ENCODE results near the gene PI4KA. TPM values are rescaled to one million over a fixed set of nuclear protein-coding genes. Genes with fewer than 3 reads are reported as not detected.
A peak's percentile ranks its signal among the peaks of the same experiment; 100 is the strongest.

Gene PI4KA
- total and polyA plus RNA-seq, 2 experiments from 2014 or later: 17.1 to 38.1 TPM

DNA sequence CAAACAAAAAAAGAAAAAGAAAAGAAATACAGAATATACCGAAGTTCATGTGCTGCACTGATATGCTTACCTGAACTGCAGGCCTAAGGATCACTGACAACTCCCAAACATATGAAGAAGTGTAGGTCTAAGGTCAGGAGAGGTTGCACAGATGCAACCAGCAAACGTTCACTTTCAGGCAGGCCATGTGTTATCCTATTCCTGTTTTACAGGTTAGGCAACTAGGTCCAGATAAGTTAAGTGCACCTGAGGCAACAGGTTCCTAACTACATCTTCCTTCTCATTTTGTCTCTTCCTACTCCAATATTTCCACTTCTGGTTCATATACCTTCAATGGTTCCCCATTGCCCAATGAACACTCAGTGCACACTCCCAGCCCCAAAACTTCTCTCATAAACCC, 15.1 kb downstream of the PI4KA start:
- H3K27me3 Mint-ChIP-seq (ENCODE audit: insufficient read depth, low read depth, poor library complexity): peaks cover 3% of the 10 kb centered on the region
- Histone ChIP-seq H3K27ac (ENCODE audit: low read depth) (no peak overlapping the region), H4K20me1 (replicated peaks; ENCODE audit: insufficient read depth) (peaks cover 13% of the 10 kb centered on the region)

DNA sequence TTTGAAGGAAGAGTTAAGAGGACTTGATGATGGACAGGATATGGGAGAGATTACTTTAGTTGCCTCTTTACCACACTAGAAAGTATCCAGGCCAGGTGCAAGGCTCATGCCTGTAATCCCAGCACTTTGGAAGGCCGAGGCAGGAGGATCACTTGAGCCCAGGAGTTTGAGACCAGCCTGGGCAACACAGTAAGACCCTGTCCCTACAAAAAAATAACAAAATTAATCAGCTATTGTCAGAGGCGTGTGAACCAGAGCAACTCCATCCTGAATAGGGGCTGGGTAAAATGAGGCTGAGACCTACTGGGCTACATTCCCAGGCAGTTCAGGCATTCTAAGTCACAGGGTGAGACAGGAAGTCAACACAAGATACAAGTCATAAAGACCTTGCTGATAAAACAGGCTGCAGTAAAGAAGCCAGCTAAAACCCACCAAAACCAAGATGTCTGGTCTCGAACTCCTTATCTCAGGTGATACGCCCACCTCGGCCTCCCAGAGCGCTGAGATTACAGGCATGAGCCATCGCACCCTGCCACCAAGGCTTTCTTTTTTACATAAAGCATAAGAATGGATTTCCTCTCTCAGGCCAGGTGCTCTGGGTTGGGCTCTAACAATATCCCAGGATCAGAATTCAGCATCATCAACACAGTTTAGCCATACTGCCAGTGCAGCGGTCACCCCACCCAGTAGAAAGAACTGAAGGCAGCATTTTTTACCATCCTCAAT, 17.8 kb downstream of the PI4KA start:
- Histone ChIP-seq H3K9me2 (ENCODE audit: insufficient read depth) (no peaks in the 10 kb centered on the region), H4K20me1 (replicated peaks; ENCODE audit: insufficient read depth) (no peaks in the 10 kb centered on the region; the same call in 1 of the 2 replicates), H2AFZ (no peak overlapping the region), H3K27ac (ENCODE audit: low read depth) (peak overlapping the region; percentile 18), H3K4me2 (peak overlapping the region; percentile 17), H3K4me1 (ENCODE audit: insufficient read depth) (peaks cover 26% of the 10 kb centered on the region), H3K79me2 (replicated peaks; ENCODE audit: insufficient read depth) (peaks cover 44% of the 10 kb centered on the region), H3K36me3 (ENCODE audit: insufficient read depth) (no peaks in the 10 kb centered on the region), H3F3A (replicated peaks; ENCODE audit: low read depth) (no peaks in the 10 kb centered on the region), H3K27me3 (ENCODE audit: insufficient read depth) (no peaks in the 10 kb centered on the region), H3K4me3 (0 out of 2 replicates have a peak overlapping the region, but pooled peaks have one; percentile 22)
- ATAC-seq (peak; percentile 57), DNase-seq (ENCODE audit: low spot score) (peak; percentile 25)
- H3K36me3 Mint-ChIP-seq (ENCODE audit: low read depth): no peaks in the 10 kb centered on the region
- H3K4me3 Mint-ChIP-seq: no peak overlapping the region; the same call in 2 of the 3 replicates
- peaks cover 3% of the 10 kb centered on the region for H3K27me3 Mint-ChIP-seq (ENCODE audit: insufficient read depth, low read depth, poor library complexity)
- H3K4me1 Mint-ChIP-seq: peaks cover 36% of the 10 kb centered on the region
- TF ChIP-seq EZH2phosphoT487 (IDR thresholded peaks at IDR 0.05; ENCODE audit: unreplicated experiment) (no peak), EZH2 (IDR thresholded peaks at IDR 0.05; ENCODE audit: low read depth, unreplicated experiment) (no peak), JUNB (IDR thresholded peaks at IDR 0.05; ENCODE audit: unreplicated experiment) (no peak), STAT1 (IDR thresholded peaks at IDR 0.05; ENCODE audit: unreplicated experiment) (no peak)
- TF ChIP-seq, protein P1, sequence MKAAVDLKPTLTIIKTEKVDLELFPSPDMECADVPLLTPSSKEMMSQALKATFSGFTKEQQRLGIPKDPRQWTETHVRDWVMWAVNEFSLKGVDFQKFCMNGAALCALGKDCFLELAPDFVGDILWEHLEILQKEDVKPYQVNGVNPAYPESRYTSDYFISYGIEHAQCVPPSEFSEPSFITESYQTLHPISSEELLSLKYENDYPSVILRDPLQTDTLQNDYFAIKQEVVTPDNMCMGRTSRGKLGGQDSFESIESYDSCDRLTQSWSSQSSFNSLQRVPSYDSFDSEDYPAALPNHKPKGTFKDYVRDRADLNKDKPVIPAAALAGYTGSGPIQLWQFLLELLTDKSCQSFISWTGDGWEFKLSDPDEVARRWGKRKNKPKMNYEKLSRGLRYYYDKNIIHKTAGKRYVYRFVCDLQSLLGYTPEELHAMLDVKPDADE (IDR thresholded peaks at IDR 0.05): no peak
- TF ChIP-seq, protein P2, sequence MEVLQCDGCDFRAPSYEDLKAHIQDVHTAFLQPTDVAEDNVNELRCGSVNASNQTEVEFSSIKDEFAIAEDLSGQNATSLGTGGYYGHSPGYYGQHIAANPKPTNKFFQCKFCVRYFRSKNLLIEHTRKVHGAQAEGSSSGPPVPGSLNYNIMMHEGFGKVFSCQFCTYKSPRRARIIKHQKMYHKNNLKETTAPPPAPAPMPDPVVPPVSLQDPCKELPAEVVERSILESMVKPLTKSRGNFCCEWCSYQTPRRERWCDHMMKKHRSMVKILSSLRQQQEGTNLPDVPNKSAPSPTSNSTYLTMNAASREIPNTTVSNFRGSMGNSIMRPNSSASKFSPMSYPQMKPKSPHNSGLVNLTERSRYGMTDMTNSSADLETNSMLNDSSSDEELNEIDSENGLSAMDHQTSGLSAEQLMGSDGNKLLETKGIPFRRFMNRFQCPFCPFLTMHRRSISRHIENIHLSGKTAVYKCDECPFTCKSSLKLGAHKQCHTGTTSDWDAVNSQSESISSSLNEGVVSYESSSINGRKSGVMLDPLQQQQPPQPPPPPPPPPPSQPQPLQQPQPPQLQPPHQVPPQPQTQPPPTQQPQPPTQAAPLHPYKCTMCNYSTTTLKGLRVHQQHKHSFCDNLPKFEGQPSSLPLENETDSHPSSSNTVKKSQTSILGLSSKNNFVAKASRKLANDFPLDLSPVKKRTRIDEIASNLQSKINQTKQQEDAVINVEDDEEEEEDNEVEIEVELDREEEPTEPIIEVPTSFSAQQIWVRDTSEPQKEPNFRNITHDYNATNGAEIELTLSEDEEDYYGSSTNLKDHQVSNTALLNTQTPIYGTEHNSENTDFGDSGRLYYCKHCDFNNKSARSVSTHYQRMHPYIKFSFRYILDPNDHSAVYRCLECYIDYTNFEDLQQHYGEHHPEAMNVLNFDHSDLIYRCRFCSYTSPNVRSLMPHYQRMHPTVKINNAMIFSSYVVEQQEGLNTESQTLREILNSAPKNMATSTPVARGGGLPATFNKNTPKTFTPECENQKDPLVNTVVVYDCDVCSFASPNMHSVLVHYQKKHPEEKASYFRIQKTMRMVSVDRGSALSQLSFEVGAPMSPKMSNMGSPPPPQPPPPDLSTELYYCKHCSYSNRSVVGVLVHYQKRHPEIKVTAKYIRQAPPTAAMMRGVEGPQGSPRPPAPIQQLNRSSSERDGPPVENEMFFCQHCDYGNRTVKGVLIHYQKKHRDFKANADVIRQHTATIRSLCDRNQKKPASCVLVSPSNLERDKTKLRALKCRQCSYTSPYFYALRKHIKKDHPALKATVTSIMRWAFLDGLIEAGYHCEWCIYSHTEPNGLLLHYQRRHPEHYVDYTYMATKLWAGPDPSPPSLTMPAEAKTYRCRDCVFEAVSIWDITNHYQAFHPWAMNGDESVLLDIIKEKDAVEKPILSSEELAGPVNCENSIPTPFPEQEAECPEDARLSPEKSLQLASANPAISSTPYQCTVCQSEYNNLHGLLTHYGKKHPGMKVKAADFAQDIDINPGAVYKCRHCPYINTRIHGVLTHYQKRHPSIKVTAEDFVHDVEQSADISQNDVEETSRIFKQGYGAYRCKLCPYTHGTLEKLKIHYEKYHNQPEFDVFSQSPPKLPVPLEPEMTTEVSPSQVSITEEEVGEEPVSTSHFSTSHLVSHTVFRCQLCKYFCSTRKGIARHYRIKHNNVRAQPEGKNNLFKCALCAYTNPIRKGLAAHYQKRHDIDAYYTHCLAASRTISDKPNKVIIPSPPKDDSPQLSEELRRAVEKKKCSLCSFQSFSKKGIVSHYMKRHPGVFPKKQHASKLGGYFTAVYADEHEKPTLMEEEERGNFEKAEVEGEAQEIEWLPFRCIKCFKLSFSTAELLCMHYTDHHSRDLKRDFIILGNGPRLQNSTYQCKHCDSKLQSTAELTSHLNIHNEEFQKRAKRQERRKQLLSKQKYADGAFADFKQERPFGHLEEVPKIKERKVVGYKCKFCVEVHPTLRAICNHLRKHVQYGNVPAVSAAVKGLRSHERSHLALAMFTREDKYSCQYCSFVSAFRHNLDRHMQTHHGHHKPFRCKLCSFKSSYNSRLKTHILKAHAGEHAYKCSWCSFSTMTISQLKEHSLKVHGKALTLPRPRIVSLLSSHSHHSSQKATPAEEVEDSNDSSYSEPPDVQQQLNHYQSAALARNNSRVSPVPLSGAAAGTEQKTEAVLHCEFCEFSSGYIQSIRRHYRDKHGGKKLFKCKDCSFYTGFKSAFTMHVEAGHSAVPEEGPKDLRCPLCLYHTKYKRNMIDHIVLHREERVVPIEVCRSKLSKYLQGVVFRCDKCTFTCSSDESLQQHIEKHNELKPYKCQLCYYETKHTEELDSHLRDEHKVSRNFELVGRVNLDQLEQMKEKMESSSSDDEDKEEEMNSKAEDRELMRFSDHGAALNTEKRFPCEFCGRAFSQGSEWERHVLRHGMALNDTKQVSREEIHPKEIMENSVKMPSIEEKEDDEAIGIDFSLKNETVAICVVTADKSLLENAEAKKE (CRISPR knock-in tag; IDR thresholded peaks at IDR 0.05): no peak
- 0 out of 2 replicates have a peak overlapping the region, but pooled peaks have one; percentile 56 for H3K27ac Mint-ChIP-seq
- no peaks in the 10 kb centered on the region for H3K9me3 Mint-ChIP-seq

More for the DNA sequence above, 15.1 kb downstream of the PI4KA start:
- Histone ChIP-seq H2AFZ (no peak overlapping the region), H3K4me2 (no peak overlapping the region), H3K9me2 (ENCODE audit: insufficient read depth) (no peaks in the 10 kb centered on the region), H3K4me3 (no peak overlapping the region), H3K27me3 (ENCODE audit: insufficient read depth) (no peaks in the 10 kb centered on the region), H3F3A (replicated peaks; ENCODE audit: low read depth) (no peaks in the 10 kb centered on the region), H3K79me2 (replicated peaks; ENCODE audit: insufficient read depth) (peaks cover 61% of the 10 kb centered on the region), H3K36me3 (ENCODE audit: insufficient read depth) (no peaks in the 10 kb centered on the region), H3K4me1 (ENCODE audit: insufficient read depth) (peaks cover 27% of the 10 kb centered on the region)
- no peaks in the 10 kb centered on the region for H3K9me3 Mint-ChIP-seq
- H3K4me1 Mint-ChIP-seq: peaks cover 38% of the 10 kb centered on the region
- no peak for DNase-seq (ENCODE audit: low spot score)
- no peaks in the 10 kb centered on the region for H3K36me3 Mint-ChIP-seq (ENCODE audit: low read depth)
- TF ChIP-seq, protein P3, sequence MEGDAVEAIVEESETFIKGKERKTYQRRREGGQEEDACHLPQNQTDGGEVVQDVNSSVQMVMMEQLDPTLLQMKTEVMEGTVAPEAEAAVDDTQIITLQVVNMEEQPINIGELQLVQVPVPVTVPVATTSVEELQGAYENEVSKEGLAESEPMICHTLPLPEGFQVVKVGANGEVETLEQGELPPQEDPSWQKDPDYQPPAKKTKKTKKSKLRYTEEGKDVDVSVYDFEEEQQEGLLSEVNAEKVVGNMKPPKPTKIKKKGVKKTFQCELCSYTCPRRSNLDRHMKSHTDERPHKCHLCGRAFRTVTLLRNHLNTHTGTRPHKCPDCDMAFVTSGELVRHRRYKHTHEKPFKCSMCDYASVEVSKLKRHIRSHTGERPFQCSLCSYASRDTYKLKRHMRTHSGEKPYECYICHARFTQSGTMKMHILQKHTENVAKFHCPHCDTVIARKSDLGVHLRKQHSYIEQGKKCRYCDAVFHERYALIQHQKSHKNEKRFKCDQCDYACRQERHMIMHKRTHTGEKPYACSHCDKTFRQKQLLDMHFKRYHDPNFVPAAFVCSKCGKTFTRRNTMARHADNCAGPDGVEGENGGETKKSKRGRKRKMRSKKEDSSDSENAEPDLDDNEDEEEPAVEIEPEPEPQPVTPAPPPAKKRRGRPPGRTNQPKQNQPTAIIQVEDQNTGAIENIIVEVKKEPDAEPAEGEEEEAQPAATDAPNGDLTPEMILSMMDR (conservative IDR thresholded peaks at IDR 0.05; ENCODE audit: low read depth in 2 of 2): no peak
- H3K27ac Mint-ChIP-seq: no peak overlapping the region
- H3K4me3 Mint-ChIP-seq: no peak overlapping the region
- no peak for ATAC-seq
